HG02840 (cell line): ENCODE data around the gene AUTS2.

Source experiments
- ATAC-seq: cut with Tn5 transposase; IDR thresholded peaks from one replicate; pipeline ENCODE4 v1.9.1; 2021; ENCODE audit warnings: mild to moderate bottlenecking, moderate library complexity, moderate number of reproducible peaks; ENCODE audit not compliant: unreplicated experiment, low FRiP score

The AUTS2 gene

DNA sequence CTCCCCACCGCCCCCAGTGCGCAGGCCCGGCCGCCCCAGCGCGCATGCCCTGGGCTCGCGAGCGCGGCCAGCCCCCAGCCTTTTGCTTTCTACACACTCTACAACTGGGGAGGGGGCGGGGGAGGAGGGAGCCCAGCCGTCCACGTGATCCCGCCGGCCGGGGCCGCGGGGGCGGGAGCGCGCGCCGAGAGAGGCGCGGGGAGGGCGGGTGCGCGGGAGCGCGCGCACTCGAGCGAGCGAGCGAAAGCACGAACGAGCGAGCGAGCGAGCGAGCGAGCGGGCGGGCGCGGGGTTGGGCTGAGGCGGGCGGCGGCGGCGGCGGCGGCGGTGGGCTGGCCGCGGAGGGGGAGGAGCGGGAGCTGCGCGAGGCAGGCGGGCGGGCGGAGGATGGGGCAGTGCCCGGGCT, at the start of gene AUTS2:
AUTS2 (plus strand) TSS at position 395 of the 406 bp plus-strand sequence. CDS start 1,179 bp downstream, outside the sequence.
- no peak for ATAC-seq

DNA sequence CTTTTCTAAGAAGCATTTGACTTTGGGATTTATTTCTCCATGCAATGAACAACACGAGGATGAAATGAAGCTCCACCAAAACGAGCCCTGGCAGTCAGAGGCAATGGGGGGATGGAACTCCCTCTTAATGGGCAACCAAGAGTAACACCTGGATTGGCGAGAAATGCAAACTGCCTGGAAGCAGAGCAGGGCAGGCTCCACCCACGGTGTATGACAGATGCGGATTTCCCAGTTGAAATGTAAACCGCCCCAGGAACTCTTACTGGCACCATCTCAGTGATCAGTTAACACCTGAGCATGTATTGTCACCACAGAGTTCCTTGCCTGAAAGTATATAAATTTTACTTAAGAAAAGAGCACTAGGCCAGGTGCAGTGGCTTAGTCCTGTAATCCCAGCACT, 47.3 kb upstream of the AUTS2 start:
- no peak for ATAC-seq

GRCh38 chr7:69553190-69553589, 45.1 kb upstream of the AUTS2 start:
- no peak for ATAC-seq

DNA sequence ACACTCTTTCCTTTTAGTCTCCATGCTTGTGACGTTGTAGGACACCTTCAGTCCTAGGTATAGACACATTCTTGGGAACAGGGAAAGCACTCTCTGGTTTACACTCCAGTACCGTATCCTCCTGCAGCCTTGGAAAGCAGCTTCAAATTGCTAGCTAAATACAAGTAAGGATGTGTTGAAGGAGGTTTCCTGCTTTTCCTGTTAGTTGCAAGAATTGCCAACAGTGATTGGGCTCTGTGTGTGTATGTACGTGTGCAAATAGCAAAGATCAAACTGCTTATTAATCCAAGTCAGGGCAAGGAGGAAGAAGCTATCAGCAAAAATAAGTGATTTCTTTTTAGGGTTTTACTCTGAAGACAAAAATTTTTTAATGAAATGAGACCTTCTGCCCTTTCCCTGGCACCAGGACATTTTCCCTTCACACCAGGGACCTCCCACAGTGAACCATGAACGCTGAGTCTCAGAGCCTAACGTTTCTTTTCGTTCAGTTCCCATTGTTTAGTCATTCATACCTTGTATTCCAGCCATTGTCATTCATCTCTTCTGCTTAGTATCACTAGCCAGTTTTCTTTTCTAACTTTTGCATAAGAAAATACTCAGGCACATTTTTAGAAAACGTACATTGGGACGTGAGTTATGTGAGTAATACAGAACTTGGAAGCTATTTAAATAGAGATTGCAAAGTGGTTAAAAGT, 36.9 kb upstream of the AUTS2 start:
- ATAC-seq = no peak

GRCh38 chr7:69564454-69565417, 33.5 kb upstream of the AUTS2 start:
- ATAC-seq = no peak

GRCh38 chr7:69567800-69568199, 30.5 kb upstream of the AUTS2 start:
- ATAC-seq = no peak

GRCh38 chr7:69568266-69568665, 30.0 kb upstream of the AUTS2 start:
- no peak for ATAC-seq

DNA sequence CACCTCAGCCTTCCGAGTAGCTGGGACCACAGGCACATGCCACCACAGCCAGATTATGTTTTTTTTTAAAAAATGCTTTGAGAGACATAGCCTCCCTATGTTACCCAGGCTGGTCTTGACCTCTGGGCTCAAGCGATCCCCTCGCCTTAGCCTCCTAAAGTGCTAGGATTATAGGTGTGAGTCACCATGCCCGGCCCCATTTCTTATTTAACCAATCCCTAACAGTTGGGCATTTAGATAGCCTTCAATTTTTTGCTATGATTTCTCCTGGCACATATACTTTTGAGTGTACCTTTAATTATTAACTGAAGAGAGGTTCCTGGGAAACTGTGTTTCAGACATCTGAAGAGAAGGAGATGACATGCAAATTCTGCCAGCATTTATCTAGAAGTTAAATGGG, 22.6 kb upstream of the AUTS2 start:
- no peak for ATAC-seq

- ATAC-seq = no peak
These were observed 21.1 kb upstream of the AUTS2 start for GRCh38 chr7:69577221-69577620.

DNA sequence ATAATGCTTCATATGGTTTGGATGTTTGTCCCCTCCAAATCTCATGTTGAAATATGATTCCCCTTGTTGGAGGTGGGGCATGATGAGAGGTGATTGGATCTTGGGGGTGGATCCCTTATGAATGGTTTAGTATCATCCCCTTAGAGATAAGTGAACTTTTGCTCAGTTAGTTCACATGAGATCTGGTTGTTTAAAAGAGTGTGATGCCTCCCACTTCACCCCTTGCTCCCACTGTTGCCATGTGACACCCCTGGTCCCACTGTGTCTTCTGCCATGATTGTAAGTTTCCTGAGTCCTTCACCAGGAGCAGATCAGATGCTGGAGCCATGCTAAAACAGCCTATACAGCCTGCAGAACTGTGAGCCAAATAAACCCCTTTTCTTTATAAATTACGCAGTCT, 13.1 kb upstream of the AUTS2 start:
- ATAC-seq = no peak

DNA sequence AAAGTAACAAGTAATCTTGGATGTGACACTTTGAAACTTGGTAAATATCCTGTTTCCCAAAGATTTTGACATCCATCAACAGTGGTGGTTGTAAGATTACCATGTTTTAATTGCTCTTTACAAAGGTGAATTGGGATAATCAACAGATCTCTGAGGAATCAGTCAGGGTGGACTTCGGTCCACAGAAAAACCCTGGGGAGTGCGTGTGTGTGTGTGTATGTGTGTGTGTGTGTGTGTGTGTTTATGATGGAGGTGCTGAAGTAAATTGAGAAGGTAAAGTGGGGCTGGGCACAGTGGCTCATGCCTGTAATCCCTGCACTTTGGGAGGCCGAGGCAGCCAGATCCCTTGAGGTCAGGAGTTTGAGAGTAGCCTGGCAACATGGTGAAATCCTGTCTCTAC, 12.0 kb upstream of the AUTS2 start:
- ATAC-seq = no peak

DNA sequence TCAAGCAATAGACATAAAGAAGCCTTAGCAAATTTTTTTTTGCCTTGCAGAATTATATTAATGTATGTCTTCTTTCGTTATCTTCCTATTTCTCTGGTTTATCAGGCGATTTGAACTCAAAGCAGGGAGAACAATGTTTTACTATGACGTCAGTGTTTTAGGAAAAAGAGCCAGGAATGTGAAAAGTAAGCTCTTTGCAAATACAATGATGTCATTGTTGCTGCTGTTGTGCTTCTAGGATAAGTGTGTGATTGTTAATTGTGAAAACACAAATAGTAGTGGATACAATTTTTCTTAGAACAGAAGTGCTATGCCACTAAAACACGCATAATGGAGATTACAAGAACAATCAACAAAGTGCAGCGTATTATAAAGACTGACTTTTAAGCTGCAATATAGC, 9.5 kb upstream of the AUTS2 start:
- no peak for ATAC-seq

DNA sequence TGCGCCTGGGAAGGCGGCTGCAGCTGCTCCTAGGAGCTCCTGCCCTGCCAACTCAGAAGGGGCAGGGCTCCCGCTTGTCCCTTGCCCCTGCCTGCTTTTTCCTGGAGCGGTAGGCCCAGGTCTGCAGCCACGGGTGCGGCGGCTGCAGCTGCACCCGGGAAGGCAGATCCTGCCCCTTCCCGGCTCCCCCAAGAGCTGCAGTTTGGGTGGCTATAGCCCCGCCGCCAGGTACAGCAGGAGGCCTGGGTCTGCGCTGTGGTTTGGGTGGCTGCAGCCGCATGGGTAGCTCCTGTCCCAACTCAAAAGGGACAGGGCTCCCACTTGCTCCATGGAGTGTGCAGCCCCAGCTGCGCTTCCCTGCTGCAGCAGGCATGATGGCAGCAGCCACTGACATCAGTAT, 6.5 kb upstream of the AUTS2 start:
- ATAC-seq = no peak

DNA sequence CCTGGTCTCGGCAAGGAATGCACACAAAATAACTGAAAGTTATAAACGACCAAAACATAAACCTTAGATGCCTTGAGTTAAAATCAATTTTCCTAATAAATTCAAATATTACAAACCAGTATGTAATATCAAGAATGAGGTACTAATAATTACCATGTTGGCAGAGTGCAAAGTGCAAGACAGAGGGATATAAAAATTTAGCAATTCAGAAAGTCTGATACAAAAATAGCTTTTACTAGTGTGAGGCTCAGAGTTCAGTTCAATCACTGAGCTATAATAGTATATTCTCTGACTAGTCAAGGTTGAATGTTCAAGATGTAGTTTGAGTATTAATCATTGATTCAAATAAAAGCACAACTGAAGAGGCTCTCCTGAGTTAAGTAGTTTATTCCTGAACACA, 4.8 kb upstream of the AUTS2 start:
- no peak for ATAC-seq

DNA sequence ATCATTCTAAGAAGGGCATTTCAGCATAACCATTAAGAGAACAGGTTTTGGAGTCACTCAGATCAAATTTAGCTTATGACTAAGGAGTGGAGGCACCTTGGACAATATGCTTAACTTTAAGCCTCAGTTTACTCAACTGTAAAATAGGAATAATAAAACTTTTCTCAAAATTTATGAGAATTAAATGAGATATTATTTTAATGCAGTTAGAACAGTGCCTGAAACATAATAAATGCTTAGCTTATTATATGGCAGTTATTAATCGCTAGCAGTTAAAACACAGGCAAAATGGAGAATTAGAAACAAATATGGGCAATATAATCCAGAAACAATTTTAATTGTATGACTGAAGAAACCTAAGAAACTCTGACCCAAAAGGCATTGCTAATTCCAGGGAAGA, 2.9 kb upstream of the AUTS2 start:
- ATAC-seq = no peak

DNA sequence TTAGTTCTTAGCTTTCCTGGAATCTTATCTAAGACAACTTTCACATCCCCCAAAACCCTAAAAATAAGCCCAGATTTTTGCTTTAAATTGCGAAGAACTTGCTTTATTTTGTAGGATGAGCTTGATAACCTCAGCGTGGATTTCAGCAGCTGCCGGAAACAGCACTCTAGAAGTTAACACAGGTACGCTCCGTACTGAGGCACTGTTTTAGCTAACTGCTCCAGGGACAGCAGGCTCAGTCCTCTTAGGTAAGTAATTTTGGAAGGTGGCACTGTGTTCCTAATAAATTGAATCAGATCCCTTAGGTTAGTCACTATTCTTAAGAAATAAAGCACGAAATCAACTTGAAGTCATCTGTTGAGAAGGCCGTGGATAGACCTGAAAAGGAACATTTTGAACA, 2.2 kb upstream of the AUTS2 start:
- ATAC-seq = no peak

GRCh38 chr7:69596723-69597277, 1.5 kb upstream of the AUTS2 start:
- ATAC-seq = no peak

GRCh38 chr7:69597278-69598076, 798 bp upstream of the AUTS2 start:
- no peak for ATAC-seq

GRCh38 chr7:69598487-69599285, 411 bp downstream of the AUTS2 start:
- no peak for ATAC-seq
